Memory B cell (primary cell): ENCODE results near the gene PDZK1IP1.
"Not testable (repeated sequence)": the region's sequence is repeated elsewhere in the genome, so short reads cannot be mapped to it uniquely, and the experiment has no call there.

Experiments used
- ATAC-seq: fragments of 150-1000 bp; cut with Tn5 transposase; 2 replicates; pipeline ENCODE4 v1.10.0; 2021; ENCODE audit warnings: low read depth, mild to moderate bottlenecking, moderate library complexity
- DNase-seq, 2 donors: peaks; one replicate each; pipeline ENCODE4 v3.0.0; 2022; ENCODE audit warnings: low spot score in 2 of 2
- H3K27ac Mint-ChIP-seq: one replicate; pipeline ENCODE4 v1.8.0; 2022; ENCODE audit warnings: mild to moderate bottlenecking, moderate library complexity, mixed read lengths
- H3K27me3 Mint-ChIP-seq: one replicate; pipeline ENCODE4 v1.8.0; 2022; ENCODE audit warnings: mixed read lengths
- H3K36me3 Mint-ChIP-seq: one replicate; pipeline ENCODE4 v1.8.0; 2022; ENCODE audit warnings: mild to moderate bottlenecking, mixed read lengths
- H3K4me1 Mint-ChIP-seq: one replicate; pipeline ENCODE4 v1.8.0; 2022; ENCODE audit warnings: mixed read lengths
- H3K4me3 Mint-ChIP-seq: one replicate; pipeline ENCODE4 v1.8.0; 2022; ENCODE audit warnings: mild to moderate bottlenecking, moderate library complexity, mixed read lengths
- H3K9me3 Mint-ChIP-seq: one replicate; pipeline ENCODE4 v1.8.0; 2022; ENCODE audit warnings: mixed read lengths

PDZK1IP1 gene

DNA sequence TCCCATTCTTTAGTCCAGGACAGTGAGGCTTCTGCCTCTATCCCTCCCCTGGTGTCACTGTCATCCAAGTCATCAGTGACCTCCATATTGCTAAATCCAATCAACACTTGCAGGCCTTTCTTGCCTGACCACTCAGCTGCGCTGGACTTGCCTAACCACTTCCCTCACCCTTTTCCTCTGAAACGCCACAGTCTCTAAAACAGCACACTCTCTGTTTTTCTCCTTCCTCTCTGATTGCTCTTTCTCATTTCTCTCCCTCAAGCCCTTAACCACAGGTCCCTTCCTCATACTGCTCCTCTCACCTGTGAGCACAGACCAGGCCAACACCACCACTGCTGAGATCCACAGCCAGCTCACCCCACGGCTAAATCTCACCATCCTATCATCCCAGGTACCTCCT is 24.7 kb upstream of the PDZK1IP1 start:
- no peaks in the 10 kb centered on the region for H3K4me1 Mint-ChIP-seq
- DNase-seq, result no peak
- no peak overlapping the region for H3K4me3 Mint-ChIP-seq
- no peak overlapping the region for H3K27ac Mint-ChIP-seq
- no peaks in the 10 kb centered on the region for H3K9me3 Mint-ChIP-seq
- H3K36me3 Mint-ChIP-seq, result no peaks in the 10 kb centered on the region
- peaks cover 4% of the 10 kb centered on the region for H3K27me3 Mint-ChIP-seq
- no peak for ATAC-seq

DNA sequence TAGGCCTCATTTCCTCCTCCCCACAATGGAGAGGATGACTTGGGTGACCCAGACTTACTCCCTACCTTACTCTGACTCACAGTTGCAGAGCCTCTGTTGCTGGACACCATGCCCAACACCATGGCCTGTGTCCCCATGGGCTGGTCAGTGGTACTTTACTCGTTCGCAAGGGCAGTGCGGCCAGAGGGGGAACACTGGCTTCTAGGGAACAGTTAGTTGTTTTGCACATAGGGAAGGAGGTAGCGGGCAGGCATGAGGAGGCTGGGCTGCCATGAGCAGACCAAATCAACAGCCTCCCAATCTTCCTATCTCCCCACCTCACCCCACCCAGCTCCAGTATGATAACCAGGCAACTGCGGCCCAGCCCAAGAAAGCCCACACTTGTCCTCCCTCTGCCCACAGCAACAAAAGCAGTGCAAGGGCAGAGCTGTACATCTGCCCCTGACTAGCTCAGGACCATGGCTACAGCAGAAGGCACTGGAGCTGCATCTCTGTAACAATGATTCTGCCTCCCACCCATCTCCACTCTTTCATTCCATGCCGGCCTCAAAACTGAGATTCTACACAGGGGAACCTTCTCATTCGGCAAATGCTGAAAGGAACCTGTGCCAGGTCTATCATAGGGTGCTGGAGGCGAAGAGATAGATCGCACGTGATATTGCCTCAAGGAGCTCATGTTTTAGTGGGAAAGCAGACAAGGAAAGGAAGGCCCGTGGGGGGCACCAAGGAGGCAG is 23.6 kb upstream of the PDZK1IP1 start:
- Mint-ChIP-seq H3K4me1 (no peaks in the 10 kb centered on the region), H3K4me3 (no peak overlapping the region), H3K36me3 (no peaks in the 10 kb centered on the region), H3K27me3 (peaks cover 6% of the 10 kb centered on the region), H3K9me3 (no peaks in the 10 kb centered on the region), H3K27ac (no peak overlapping the region)
- no peak for DNase-seq
- ATAC-seq, result no peak

DNA sequence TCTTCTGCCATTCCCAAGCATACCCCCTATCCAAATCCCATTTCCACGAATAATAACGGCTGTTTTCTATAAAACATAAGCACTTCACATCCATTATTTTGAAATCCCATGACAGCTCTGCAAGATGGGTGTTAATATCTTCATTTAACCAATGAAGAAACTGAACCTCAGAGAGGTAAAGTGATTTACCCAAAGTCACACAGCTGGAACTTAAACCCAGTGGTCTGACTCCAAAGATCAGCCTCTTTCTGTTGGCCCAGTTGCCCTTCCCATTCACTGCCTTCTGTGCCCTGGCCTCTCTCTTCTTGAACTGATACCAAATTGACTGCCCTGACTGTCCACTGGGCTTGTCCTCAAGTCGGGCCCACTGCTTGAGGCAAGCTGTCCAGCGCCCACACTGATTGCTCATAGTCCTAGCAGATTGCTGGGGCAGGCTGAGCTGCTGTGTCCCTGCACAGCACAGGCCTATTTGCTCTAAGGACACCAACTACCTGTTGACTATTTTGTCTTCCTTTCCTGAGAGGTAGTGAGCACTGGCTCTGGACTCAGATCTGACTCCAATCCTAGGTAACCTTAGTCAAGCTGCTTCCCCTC is 22.9 kb upstream of the PDZK1IP1 start:
- Mint-ChIP-seq H3K36me3 (no peaks in the 10 kb centered on the region), H3K9me3 (no peaks in the 10 kb centered on the region), H3K4me1 (no peaks in the 10 kb centered on the region), H3K4me3 (no peak overlapping the region), H3K27ac (no peak overlapping the region), H3K27me3 (peaks cover 6% of the 10 kb centered on the region)
- DNase-seq, result no peak
- no peak for ATAC-seq

DNA sequence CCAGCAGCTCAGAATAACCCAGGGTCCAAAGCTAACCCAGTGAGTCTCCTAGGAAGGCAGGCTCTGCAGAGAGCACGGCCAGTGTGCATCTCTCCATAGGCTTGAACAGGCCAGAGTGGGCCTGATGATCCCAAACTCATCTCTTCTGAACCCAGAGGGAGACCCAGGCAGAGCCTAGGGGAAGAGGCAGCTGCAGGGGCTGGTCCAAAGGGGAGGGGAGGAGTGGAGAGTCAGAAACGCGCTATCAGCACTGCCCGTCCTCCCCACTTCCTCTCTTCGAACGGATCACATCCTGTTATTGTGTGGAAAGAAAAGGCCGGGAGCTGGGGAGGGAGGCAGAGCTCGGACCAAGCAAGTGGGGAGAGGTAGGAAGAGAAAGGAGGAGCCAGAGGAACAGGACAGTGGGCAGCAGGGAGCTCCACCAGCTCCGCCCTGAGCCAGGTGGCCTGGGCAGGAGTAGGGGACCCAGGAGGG is 22.0 kb upstream of the PDZK1IP1 start:
- no peak overlapping the region for H3K4me3 Mint-ChIP-seq
- ATAC-seq, result no peak
- DNase-seq, result no peak

DNA sequence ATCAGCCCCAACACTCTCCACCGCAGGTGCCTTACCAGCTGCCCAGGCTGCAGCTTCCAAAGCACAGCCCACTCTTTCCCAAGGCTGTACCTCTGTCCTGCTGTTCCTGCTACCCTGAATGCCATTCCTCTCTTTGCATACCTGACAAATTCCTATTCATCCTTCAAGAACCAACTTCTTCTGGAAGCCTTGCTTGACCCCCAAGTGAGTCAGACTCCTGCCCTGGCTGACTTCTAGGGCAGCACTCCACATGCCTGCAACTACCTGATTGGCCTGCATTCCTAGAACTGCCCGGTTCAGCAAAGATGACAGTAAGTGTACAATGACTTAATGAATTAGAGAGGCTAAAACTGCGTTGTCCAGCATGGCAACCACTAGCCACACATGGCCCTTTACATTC is 20.8 kb upstream of the PDZK1IP1 start:
- H3K36me3 Mint-ChIP-seq, result no peaks in the 10 kb centered on the region
- H3K27me3 Mint-ChIP-seq, result peaks cover 13% of the 10 kb centered on the region
- H3K4me3 Mint-ChIP-seq, result no peak overlapping the region
- ATAC-seq, result no peak
- peak overlapping the region; percentile 3 for H3K27ac Mint-ChIP-seq
- no peak for DNase-seq
- no peaks in the 10 kb centered on the region for H3K4me1 Mint-ChIP-seq
- H3K9me3 Mint-ChIP-seq, result no peaks in the 10 kb centered on the region

More for the DNA sequence above, 22.0 kb upstream of the PDZK1IP1 start:
- Mint-ChIP-seq H3K36me3 (no peaks in the 10 kb centered on the region), H3K9me3 (no peaks in the 10 kb centered on the region), H3K27ac (no peak overlapping the region), H3K4me1 (no peaks in the 10 kb centered on the region), H3K27me3 (peaks cover 6% of the 10 kb centered on the region)

DNA sequence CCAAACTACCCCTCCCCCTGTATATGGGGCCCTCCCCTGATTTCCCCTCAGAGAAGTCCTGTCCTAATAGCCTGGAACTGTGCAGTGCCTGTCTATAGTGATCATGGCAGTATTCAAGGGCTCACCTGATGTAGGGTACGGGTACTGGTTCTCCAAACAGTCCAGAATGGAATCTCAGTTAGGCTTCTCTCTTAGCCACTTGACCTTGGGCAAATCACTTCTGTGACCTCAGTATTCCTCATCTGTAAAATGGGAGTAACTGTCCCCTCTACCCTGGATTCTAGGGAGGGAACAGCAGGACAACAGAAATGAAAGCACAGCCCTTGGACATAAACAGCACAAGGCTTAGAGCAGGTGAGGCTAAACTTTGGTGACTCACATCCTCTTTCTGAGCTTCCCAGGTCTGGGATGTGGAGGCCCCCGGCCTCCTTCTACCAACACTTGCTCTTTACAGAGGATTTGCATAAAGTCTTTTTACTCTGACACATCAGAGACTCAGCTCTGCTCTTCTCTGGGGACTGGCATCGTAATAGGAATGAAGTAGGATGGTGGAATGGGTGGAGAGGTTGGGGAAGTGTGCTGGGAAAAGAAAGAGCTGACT is 20.0 kb upstream of the PDZK1IP1 start:
- H3K27me3 Mint-ChIP-seq, result peaks cover 15% of the 10 kb centered on the region
- no peak for ATAC-seq
- no peak overlapping the region for H3K27ac Mint-ChIP-seq
- H3K4me1 Mint-ChIP-seq, result no peaks in the 10 kb centered on the region
- no peaks in the 10 kb centered on the region for H3K9me3 Mint-ChIP-seq
- H3K4me3 Mint-ChIP-seq, result no peak overlapping the region
- no peak for DNase-seq
- H3K36me3 Mint-ChIP-seq, result no peaks in the 10 kb centered on the region

DNA sequence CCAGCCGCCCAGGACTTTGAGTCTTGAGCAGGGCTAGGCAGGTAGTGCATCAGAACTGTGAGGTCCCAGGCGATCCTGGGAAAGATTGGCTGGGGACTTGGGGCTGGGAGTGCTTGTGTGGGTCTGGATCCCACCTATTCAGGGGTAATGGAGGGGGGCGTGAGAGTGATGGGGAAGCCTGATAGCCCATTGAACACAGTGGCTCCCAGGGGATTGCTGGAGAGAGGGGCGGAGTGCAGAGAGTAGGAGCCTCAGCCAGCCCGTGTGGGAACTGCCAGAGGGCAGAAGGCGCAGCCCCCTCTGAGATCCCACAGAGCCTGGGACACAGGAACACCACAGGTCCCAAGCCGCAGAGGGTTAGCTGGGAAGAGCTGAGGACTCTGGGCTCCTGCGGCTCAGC is 19.3 kb upstream of the PDZK1IP1 start:
- ATAC-seq (no peak), DNase-seq (no peak)
- Mint-ChIP-seq H3K4me3 (no peak overlapping the region), H3K27ac (no peak overlapping the region), H3K9me3 (no peaks in the 10 kb centered on the region), H3K4me1 (no peaks in the 10 kb centered on the region), H3K27me3 (peaks cover 19% of the 10 kb centered on the region), H3K36me3 (no peaks in the 10 kb centered on the region)

DNA sequence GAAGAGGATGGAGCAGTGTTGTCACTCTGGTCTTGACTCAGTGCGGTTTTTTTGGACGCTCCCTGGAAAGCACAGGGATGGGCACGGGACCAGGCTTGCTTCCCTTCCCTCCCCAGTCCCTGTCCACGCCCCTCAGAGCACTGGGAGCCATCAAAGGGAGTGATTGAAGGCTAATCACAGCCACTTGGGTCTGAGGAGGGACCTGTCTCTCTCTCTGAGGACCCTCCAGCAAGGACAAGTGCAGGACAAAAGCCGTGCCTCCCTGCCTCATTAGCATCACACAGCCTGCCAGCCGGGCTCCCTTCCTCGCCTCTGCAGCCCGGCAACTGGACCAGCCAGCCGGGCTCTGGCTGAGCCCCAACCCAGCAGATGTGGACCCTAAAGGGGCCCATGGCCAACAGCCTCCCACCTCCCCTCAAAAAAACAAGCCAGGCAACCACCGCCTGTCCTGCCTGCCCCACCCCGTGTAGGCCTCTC is 18.6 kb upstream of the PDZK1IP1 start:
- no peaks in the 10 kb centered on the region for H3K9me3 Mint-ChIP-seq
- no peak overlapping the region for H3K4me3 Mint-ChIP-seq
- no peak for ATAC-seq
- H3K27ac Mint-ChIP-seq, result no peak overlapping the region
- peaks cover 1% of the 10 kb centered on the region for H3K4me1 Mint-ChIP-seq
- H3K36me3 Mint-ChIP-seq, result no peaks in the 10 kb centered on the region
- H3K27me3 Mint-ChIP-seq, result peaks cover 19% of the 10 kb centered on the region
- no peak for DNase-seq

DNA sequence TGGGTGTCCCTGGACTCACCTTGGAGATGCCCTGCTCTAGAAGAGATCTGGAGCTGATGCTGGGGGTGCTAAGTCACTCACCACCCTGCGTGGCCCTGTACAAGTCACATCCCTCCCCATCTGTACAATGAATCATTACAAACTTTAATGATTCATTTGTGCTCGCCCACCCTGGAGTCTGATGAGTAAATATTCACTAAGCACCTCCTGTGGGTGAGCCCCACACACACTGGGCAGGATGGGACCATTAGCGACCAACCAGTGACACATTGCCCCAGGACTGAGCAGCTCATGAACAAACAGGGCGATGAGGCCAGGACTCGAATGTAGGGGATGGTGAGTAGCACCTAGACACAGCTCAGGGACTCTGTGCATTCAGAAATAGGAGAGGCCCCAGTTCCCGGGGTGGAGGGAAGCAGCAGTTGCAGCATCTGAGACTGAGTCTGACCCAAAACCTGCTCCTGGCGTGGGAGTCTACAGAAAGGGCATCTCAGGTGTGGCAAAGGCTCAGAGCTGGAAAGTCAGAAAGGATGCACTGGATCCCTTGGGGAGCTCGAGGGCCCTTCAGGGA is 18.1 kb upstream of the PDZK1IP1 start:
- H3K36me3 Mint-ChIP-seq, result no peaks in the 10 kb centered on the region
- DNase-seq (no peak), ATAC-seq (no peak)
- H3K4me3 Mint-ChIP-seq, result no peak overlapping the region
- H3K4me1 Mint-ChIP-seq, result peaks cover 5% of the 10 kb centered on the region
- H3K9me3 Mint-ChIP-seq, result peaks cover 2% of the 10 kb centered on the region
- no peak overlapping the region for H3K27ac Mint-ChIP-seq
- peaks cover 19% of the 10 kb centered on the region for H3K27me3 Mint-ChIP-seq

DNA sequence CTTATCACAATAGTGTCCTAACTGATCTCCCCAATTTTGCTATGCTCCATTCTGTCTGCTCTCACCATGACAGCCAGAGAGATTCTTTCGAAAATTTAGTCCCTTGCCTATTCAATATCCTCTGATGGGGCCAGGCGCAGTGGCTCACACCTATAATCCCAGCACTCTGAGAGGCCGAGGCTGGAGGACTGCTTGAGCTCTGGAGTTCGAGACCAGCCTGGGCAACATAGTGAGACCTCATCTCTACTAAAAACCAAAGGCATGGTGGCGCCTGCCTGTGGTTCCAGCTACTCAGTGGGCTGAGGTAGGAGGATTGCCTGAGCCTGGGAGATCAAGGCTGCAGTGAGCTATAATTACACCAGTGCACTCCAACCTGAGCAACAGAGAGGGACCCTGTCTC is 16.1 kb upstream of the PDZK1IP1 start:
- H3K9me3 Mint-ChIP-seq, result peaks cover 2% of the 10 kb centered on the region
- H3K27ac Mint-ChIP-seq, result no peak overlapping the region
- H3K4me1 Mint-ChIP-seq, result peaks cover 5% of the 10 kb centered on the region
- peaks cover 19% of the 10 kb centered on the region for H3K27me3 Mint-ChIP-seq
- no peak overlapping the region for H3K4me3 Mint-ChIP-seq
- ATAC-seq (no peak), DNase-seq (no peak)
- no peaks in the 10 kb centered on the region for H3K36me3 Mint-ChIP-seq

DNA sequence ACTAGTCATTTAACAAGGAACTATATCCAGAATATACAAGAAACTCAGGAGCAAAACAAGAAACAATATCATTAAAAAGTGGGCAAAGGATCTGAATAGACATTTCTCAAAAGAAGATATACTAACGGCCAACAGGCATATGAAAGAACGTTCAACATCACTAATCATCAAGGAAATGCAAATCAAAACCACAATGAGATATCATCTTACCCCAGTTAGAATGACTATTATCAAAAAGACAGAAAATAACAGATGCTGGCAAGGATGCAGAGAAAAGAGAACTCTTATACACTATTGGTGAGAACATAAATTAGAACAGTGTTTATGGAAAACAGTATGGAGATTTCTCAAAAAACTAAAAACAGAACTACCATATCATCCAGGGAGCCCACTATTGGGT is 13.7 kb upstream of the PDZK1IP1 start:
- not testable (repeated sequence) for H3K27ac Mint-ChIP-seq, ATAC-seq, H3K9me3 Mint-ChIP-seq, H3K36me3 Mint-ChIP-seq, DNase-seq, H3K4me3 Mint-ChIP-seq, H3K4me1 Mint-ChIP-seq
- peaks cover 19% of the 10 kb centered on the region for H3K27me3 Mint-ChIP-seq

DNA sequence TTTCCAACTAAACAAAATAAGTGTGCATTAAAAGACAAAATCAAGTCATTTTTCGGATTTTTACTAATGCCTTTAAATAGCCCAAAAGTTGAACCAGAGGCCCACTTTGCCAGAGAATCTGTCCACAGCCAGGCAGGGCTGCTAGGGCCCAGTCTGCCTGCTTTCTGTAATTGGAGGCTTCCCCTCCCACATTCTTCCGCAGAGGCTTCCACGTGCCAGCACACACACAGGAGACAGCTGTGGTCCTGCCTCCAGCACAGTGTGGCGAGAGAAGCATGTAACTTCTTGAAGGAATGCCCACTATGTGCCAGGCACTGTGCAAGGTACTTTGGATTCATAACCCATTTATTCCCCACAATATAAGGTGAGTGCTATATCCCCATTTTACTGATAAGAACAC is 11.3 kb upstream of the PDZK1IP1 start:
- Mint-ChIP-seq H3K27me3 (peaks cover 22% of the 10 kb centered on the region), H3K4me1 (peaks cover 5% of the 10 kb centered on the region), H3K9me3 (peaks cover 2% of the 10 kb centered on the region), H3K27ac (no peak overlapping the region), H3K4me3 (no peak overlapping the region), H3K36me3 (no peaks in the 10 kb centered on the region)
- DNase-seq (no peak), ATAC-seq (no peak)

DNA sequence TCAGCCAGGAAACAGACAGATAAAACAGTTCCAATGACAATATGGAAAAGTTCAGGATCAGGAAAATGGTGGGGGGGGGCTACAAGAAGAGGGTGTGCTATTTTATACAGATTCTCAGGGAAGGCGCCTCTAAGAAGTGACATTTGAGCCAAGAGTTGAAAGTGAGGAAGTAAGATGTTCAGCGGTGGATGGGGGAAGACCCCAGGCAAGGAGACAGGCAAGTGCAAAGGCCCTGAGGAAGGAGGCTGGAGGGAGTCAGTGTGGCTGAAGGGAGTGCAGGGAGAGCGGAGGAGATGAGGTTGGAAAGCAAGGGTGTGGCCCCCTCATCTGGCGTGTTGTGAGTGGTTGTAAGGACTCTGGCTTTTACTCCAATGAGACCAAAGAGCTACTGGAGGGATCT is 8.4 kb upstream of the PDZK1IP1 start:
- Mint-ChIP-seq H3K4me3 (no peak overlapping the region), H3K27me3 (peaks cover 17% of the 10 kb centered on the region), H3K36me3 (no peaks in the 10 kb centered on the region), H3K9me3 (peaks cover 2% of the 10 kb centered on the region), H3K4me1 (peaks cover 2% of the 10 kb centered on the region), H3K27ac (no peak overlapping the region)
- no peak for DNase-seq
- ATAC-seq, result no peak

DNA sequence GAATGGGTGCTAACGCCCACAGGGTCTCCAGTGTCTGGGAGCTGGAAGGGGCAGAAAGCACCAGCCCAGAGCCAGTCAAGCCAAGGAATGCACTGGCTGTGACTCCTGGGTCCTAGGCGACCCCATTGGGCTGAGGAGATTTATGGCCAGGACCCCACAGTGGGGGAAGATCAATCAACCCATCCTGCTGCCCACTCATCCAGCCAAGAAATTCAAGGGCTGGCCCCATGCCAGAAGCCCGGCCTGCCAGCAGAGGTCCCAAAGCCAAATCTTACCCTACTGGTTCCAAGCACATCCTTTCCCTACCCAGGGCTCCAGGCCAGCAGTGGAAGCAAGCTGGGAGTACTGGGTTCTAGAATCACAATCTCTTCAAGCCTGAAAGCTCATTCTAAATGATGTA is 6.8 kb upstream of the PDZK1IP1 start:
- no peaks in the 10 kb centered on the region for H3K9me3 Mint-ChIP-seq
- H3K36me3 Mint-ChIP-seq, result no peaks in the 10 kb centered on the region
- H3K27me3 Mint-ChIP-seq, result peaks cover 19% of the 10 kb centered on the region
- no peak overlapping the region for H3K27ac Mint-ChIP-seq
- H3K4me1 Mint-ChIP-seq, result no peaks in the 10 kb centered on the region
- ATAC-seq (no peak), DNase-seq (no peak)
- H3K4me3 Mint-ChIP-seq, result no peak overlapping the region
